HEK293 (cell line): Measurements from ENCODE around the gene TMEM121.

ENCODE experiments used
- CTCF ChIA-PET: fragments of 350-600 bp; formaldehyde crosslinking; extraction: SDS; loops from one replicate; lab custom pipeline; 2021; ENCODE audit warnings: antibody characterized with exemption; lab: Yijun Ruan, JAX
- POLR2A ChIA-PET: fragments of 300-600 bp; formaldehyde crosslinking; extraction: SDS; loops from one replicate; lab custom pipeline; 2020; ENCODE audit warnings: antibody characterized with exemption, inconsistent platforms; lab: Yijun Ruan, JAX
- H3K27ac ChIP-seq: fragments of 200-500 bp; sonication (Bioruptor generic); 2 replicates; pipeline ENCODE4 v1.5.1; 2014; ENCODE audit warnings: low read depth, low read length, control low read depth, inconsistent platforms; ENCODE audit errors: extremely low read depth
- H3K36me3 ChIP-seq, 2 experiments: fragments of 200-500 bp in 1 of 2; sonication (Bioruptor generic) in 1 of 2; 1 replicate in 1 of 2; 2 replicates in 1 of 2; pipeline ENCODE4 v1.5.1; 2014 to 2017; ENCODE audit warnings: inconsistent platforms in 2 of 2, low read length in 2 of 2; ENCODE audit not compliant: control insufficient read depth in 2 of 2, insufficient read depth in 1 of 2
- H3K4me1 ChIP-seq: fragments of 200-500 bp; sonication (Bioruptor generic); 2 replicates; pipeline ENCODE4 v1.5.1; 2014; ENCODE audit warnings: mild to moderate bottlenecking, low read length, inconsistent platforms; ENCODE audit not compliant: control insufficient read depth, insufficient read depth
- H3K4me3 ChIP-seq: 2 replicates; pipeline ENCODE4 v1.5.1; 2011; ENCODE audit warnings: low read depth, mild to moderate bottlenecking, control low read depth, low read length, moderate library complexity
- H3K9me3 ChIP-seq: fragments of 200-500 bp; sonication (Bioruptor generic); 2 replicates; pipeline ENCODE4 v1.5.1; 2014; ENCODE audit warnings: low read depth, low read length, inconsistent platforms; ENCODE audit not compliant: control insufficient read depth, insufficient read depth
- BCL11A ChIP-seq: fragments of 450-650 bp; formaldehyde crosslinking; IDR thresholded peaks from 2 replicates; pipeline ENCODE4 v1.5.1; 2016; ENCODE audit warnings: low read depth, missing biosample characterization, missing genetic modification characterization
- EGR2 ChIP-seq: fragments of 450-650 bp; formaldehyde crosslinking; IDR thresholded peaks from 2 replicates; pipeline ENCODE4 v1.5.1; 2016; ENCODE audit warnings: low read depth, missing biosample characterization, missing genetic modification characterization
- HOXA7 ChIP-seq: sonication (generic); formaldehyde crosslinking; IDR thresholded peaks from 2 replicates; pipeline ENCODE4 v1.8.1; 2022; ENCODE audit warnings: missing genetic modification reagents, borderline replicate concordance
- KLF1 ChIP-seq: fragments of 450-650 bp; formaldehyde crosslinking; IDR thresholded peaks from 2 replicates; pipeline ENCODE4 v1.5.1; 2016; ENCODE audit warnings: missing biosample characterization, missing genetic modification characterization
- MEIS1 ChIP-seq: sonication (generic); formaldehyde crosslinking; IDR thresholded peaks from 2 replicates; pipeline ENCODE4 v1.8.1; 2022; ENCODE audit warnings: missing genetic modification reagents, mild to moderate bottlenecking, borderline replicate concordance
- SP7 ChIP-seq: fragments of 450-650 bp; formaldehyde crosslinking; IDR thresholded peaks from 2 replicates; pipeline ENCODE4 v1.5.1; 2016; ENCODE audit warnings: missing biosample characterization, missing genetic modification characterization
- ZNF132 ChIP-seq: fragments of 450-650 bp; formaldehyde crosslinking; IDR thresholded peaks from 2 replicates; pipeline ENCODE4 v1.5.1; 2017; ENCODE audit warnings: missing biosample characterization, missing genetic modification characterization, borderline replicate concordance
- ZNF16 ChIP-seq: fragments of 450-650 bp; formaldehyde crosslinking; IDR thresholded peaks from 2 replicates; pipeline ENCODE4 v1.5.1; 2016; ENCODE audit warnings: low read depth, missing biosample characterization, missing genetic modification characterization
- ZNF221 ChIP-seq: fragments of 450-650 bp; formaldehyde crosslinking; IDR thresholded peaks from 2 replicates; pipeline ENCODE4 v1.5.1; 2017; ENCODE audit warnings: missing biosample characterization, missing genetic modification characterization, borderline replicate concordance
- ZNF248 ChIP-seq: fragments of 450-650 bp; formaldehyde crosslinking; IDR thresholded peaks from 2 replicates; pipeline ENCODE4 v1.5.1; 2017; ENCODE audit warnings: missing biosample characterization, missing genetic modification characterization
- ZNF350 ChIP-seq: fragments of 450-650 bp; formaldehyde crosslinking; IDR thresholded peaks from 2 replicates; pipeline ENCODE4 v1.5.0; 2017; ENCODE audit warnings: missing biosample characterization, mild to moderate bottlenecking, missing genetic modification characterization
- ZNF510 ChIP-seq: fragments of 450-650 bp; formaldehyde crosslinking; IDR thresholded peaks from 2 replicates; pipeline ENCODE4 v1.5.1; 2018; ENCODE audit warnings: mild to moderate bottlenecking, missing genetic modification characterization, missing biosample characterization; ENCODE audit not compliant: insufficient replicate concordance
- ZNF544 ChIP-seq: fragments of 450-650 bp; formaldehyde crosslinking; IDR thresholded peaks from 2 replicates; pipeline ENCODE4 v1.5.0; 2017; ENCODE audit warnings: missing biosample characterization, missing genetic modification characterization
- ZNF555 ChIP-seq: fragments of 450-650 bp; formaldehyde crosslinking; conservative IDR thresholded peaks from 2 replicates; pipeline ENCODE4 v1.5.1; 2017; ENCODE audit warnings: missing biosample characterization, mild to moderate bottlenecking, missing genetic modification characterization, inconsistent platforms
- ZNF670 ChIP-seq: fragments of 450-650 bp; formaldehyde crosslinking; IDR thresholded peaks from 2 replicates; pipeline ENCODE4 v1.5.1; 2016; ENCODE audit warnings: missing biosample characterization, missing genetic modification characterization, low read depth
- ZNF776 ChIP-seq: fragments of 450-650 bp; formaldehyde crosslinking; IDR thresholded peaks from 2 replicates; pipeline ENCODE4 v1.5.0; 2017; ENCODE audit warnings: missing biosample characterization, missing genetic modification characterization, borderline replicate concordance
- TF ChIP-seq, protein P1 (sequence below): fragments of 450-650 bp; formaldehyde crosslinking; IDR thresholded peaks from 2 replicates; pipeline ENCODE4; 2016; ENCODE audit warnings: missing biosample characterization, missing genetic modification characterization
- TF ChIP-seq, protein P2 (sequence below): fragments of 450-650 bp; formaldehyde crosslinking; IDR thresholded peaks from 2 replicates; pipeline ENCODE4 v1.5.1; 2016; ENCODE audit warnings: missing biosample characterization, missing genetic modification characterization, borderline replicate concordance
- TF ChIP-seq, protein P3 (sequence below): fragments of 450-650 bp; formaldehyde crosslinking; IDR thresholded peaks from 2 replicates; pipeline ENCODE4 v1.5.1; 2016; ENCODE audit warnings: missing biosample characterization, missing genetic modification characterization
- TF ChIP-seq, protein P4 (sequence below): fragments of 450-650 bp; formaldehyde crosslinking; IDR thresholded peaks from 2 replicates; pipeline ENCODE4 v1.5.1; 2017; ENCODE audit warnings: missing biosample characterization, missing genetic modification characterization

Gene TMEM121

DNA sequence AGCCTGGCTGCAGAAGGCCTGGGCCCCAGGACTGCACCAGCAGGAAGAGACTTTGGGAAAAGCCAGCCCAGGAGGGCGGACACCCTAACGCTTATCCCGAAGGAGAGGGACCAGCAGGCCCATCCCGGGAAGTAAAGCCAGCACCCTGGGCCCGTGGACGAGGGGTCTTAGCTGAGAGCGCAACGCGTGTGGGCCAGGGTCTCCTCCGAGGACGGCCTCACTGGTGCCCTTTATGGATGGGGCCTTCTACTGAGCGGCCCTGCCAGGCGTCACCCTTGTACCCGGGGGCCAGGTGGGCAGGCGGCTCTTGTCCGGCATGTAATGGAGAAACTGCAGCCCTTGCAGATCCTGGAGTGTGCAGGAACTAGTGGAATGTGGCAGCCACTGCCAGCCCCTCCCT lies 21.3 kb upstream of the TMEM121 start:
- Histone ChIP-seq H3K27ac (no peak overlapping the region), H3K4me1 (no peaks in the 10 kb centered on the region), H3K36me3 (no peaks in the 10 kb centered on the region), H3K9me3 (no peaks in the 10 kb centered on the region), H3K4me3 (no peak overlapping the region)
- POLR2A ChIA-PET = no interaction called here
- CTCF ChIA-PET = no interaction called here
- TF ChIP-seq ZNF510 = no peak
- TF ChIP-seq HOXA7 (CRISPR knock-in tag) = no peak
- TF ChIP-seq ZNF221 (tag by site-specific recombination) = no peak
- TF ChIP-seq ZNF132 (tag by site-specific recombination) = no peak
- TF ChIP-seq, protein P1, sequence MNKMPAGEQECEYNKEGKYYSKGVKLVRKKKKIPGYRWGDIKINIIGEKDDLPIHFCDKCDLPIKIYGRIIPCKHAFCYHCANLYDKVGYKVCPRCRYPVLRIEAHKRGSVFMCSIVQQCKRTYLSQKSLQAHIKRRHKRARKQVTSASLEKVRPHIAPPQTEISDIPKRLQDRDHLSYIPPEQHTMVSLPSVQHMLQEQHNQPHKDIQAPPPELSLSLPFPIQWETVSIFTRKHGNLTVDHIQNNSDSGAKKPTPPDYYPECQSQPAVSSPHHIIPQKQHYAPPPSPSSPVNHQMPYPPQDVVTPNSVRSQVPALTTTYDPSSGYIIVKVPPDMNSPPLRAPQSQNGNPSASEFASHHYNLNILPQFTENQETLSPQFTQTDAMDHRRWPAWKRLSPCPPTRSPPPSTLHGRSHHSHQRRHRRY (tag by site-specific recombination) = no peak
- TF ChIP-seq ZNF555 (tag by site-specific recombination) = no peak
- no peak for TF ChIP-seq ZNF776 (tag by site-specific recombination)
- TF ChIP-seq ZNF544 (tag by site-specific recombination) = no peak
- TF ChIP-seq, protein P2, sequence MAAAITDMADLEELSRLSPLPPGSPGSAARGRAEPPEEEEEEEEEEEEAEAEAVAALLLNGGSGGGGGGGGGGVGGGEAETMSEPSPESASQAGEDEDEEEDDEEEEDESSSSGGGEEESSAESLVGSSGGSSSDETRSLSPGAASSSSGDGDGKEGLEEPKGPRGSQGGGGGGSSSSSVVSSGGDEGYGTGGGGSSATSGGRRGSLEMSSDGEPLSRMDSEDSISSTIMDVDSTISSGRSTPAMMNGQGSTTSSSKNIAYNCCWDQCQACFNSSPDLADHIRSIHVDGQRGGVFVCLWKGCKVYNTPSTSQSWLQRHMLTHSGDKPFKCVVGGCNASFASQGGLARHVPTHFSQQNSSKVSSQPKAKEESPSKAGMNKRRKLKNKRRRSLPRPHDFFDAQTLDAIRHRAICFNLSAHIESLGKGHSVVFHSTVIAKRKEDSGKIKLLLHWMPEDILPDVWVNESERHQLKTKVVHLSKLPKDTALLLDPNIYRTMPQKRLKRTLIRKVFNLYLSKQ (tag by site-specific recombination) = no peak
- TF ChIP-seq EGR2 (tag by site-specific recombination) = no peak
- TF ChIP-seq ZNF350 (tag by site-specific recombination) = no peak
- no peak for TF ChIP-seq ZNF248 (tag by site-specific recombination)
- TF ChIP-seq ZNF670 (tag by site-specific recombination) = no peak

DNA sequence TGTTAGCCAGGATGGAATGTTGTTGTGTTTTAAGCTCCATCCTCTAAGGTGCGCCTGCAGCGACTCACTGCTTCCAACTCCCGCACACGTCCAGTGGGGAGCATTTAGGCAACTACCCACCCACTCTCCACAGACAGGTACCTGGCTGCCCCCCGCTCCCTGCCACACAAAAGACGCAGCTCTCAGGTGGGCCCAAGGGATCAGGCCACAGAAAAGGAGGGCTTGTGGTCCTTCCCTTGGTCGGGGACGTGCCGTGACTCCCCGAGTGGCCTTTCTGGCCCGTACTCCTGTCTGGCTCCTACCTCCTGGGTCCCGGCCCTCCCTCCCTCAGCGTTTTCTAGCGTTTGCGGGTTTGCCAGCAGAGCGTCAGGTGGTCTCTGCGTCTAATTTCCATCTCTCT lies 19.1 kb upstream of the TMEM121 start:
- ChIA-PET CTCF (interaction anchor here (0.6 to 0.9 kb wide), 3 partner anchors 11 to 598 kb away, joined by 3 to 4 read pairs (median 3); no protein-coding TSS in a partner anchor), POLR2A (no interaction called here)
- H3K9me3 ChIP-seq = no peaks in the 10 kb centered on the region
- no peaks in the 10 kb centered on the region for H3K36me3 ChIP-seq
- H3K4me1 ChIP-seq = peaks cover 2% of the 10 kb centered on the region; the same call in 1 of the 2 replicates
- no peak overlapping the region for H3K27ac ChIP-seq
- no peak overlapping the region for H3K4me3 ChIP-seq
- TF ChIP-seq, protein P3, sequence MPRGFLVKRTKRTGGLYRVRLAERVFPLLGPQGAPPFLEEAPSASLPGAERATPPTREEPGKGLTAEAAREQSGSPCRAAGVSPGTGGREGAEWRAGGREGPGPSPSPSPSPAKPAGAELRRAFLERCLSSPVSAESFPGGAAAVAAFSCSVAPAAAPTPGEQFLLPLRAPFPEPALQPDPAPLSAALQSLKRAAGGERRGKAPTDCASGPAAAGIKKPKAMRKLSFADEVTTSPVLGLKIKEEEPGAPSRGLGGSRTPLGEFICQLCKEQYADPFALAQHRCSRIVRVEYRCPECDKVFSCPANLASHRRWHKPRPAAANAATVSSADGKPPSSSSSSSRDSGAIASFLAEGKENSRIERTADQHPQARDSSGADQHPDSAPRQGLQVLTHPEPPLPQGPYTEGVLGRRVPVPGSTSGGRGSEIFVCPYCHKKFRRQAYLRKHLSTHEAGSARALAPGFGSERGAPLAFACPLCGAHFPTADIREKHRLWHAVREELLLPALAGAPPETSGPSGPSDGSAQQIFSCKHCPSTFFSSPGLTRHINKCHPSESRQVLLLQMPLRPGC (tag by site-specific recombination) = no peak
- TF ChIP-seq ZNF16 (tag by site-specific recombination) (no peak), ZNF670 (tag by site-specific recombination) (no peak), KLF1 (tag by site-specific recombination) (no peak), BCL11A (tag by site-specific recombination) (no peak), MEIS1 (CRISPR knock-in tag) (no peak), SP7 (tag by site-specific recombination) (no peak)
- TF ChIP-seq, protein P2 (tag by site-specific recombination) = no peak
- TF ChIP-seq, protein P4, sequence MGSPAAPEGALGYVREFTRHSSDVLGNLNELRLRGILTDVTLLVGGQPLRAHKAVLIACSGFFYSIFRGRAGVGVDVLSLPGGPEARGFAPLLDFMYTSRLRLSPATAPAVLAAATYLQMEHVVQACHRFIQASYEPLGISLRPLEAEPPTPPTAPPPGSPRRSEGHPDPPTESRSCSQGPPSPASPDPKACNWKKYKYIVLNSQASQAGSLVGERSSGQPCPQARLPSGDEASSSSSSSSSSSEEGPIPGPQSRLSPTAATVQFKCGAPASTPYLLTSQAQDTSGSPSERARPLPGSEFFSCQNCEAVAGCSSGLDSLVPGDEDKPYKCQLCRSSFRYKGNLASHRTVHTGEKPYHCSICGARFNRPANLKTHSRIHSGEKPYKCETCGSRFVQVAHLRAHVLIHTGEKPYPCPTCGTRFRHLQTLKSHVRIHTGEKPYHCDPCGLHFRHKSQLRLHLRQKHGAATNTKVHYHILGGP (tag by site-specific recombination) = no peak
